Gastrocnemius medialis (tissue), 4 donors: ENCODE data around the gene DDIT3. TPM values are rescaled to one million over a fixed set of nuclear protein-coding genes. Genes with fewer than 3 reads are reported as not detected.

Experiments
- ATAC-seq, 2 donors: fragments of 150-250 bp; one replicate each; pipeline ENCODE4 v1.9.1; 2016
- DNase-seq, 2 donors: peaks; one replicate each; pipeline ENCODE4 v3.0.0-alpha.2; 2019
- H3K27ac ChIP-seq, 4 donors: fragments of 200-600 bp; sonication (generic); 1 replicate in 1 of 4; 2 replicates in 3 of 4; pipeline ENCODE4 v1.5.1; 2016 to 2018; ENCODE audit warnings: mild to moderate bottlenecking in 2 of 4, moderate library complexity in 1 of 4
- H3K27me3 ChIP-seq, 3 donors: fragments of 200-600 bp; sonication (generic) in 2 of 3; 1 replicate in 1 of 3; 2 replicates in 2 of 3; pipeline versions ENCODE4 v1.5.1 to v1.6.0; 2016 to 2019; ENCODE audit warnings: mild to moderate bottlenecking in 1 of 3, moderate library complexity in 1 of 3
- H3K36me3 ChIP-seq, 2 donors: fragments of 200-600 bp; sonication (generic) in 1 of 2; one replicate each; pipeline ENCODE4 v1.5.1; 2017 to 2018
- H3K4me1 ChIP-seq, 2 donors: fragments of 200-600 bp; sonication (generic) in 1 of 2; one replicate each; pipeline ENCODE4 v1.5.1; 2016 to 2017; ENCODE audit warnings: mild to moderate bottlenecking in 2 of 2
- H3K4me3 ChIP-seq, 4 donors: fragments of 200-600 bp; sonication (generic) in 3 of 4; 1 replicate in 1 of 4; 2 replicates in 3 of 4; pipeline ENCODE4 v1.5.1; 2016 to 2019; ENCODE audit warnings: mild to moderate bottlenecking in 2 of 4
- H3K9me3 ChIP-seq, 3 donors: fragments of 200-600 bp; sonication (generic) in 2 of 3; 1 replicate in 1 of 3; 2 replicates in 2 of 3; pipeline ENCODE4 v1.5.1; 2016 to 2019
- POLR2A ChIP-seq, 2 donors: fragments of 450-650 bp; IDR thresholded peaks; one replicate each; pipeline ENCODE4 v1.6.1; 2017; ENCODE audit warnings: antibody characterized with exemption in 2 of 2, mild to moderate bottlenecking in 2 of 2, moderate library complexity in 2 of 2
- in situ Hi-C, 4 donors: fragments of 200-750 bp; cut with MboI; loops; one replicate each; pipeline versions ENCODE4 v1.15.0 to v1.8.0; 2017; ENCODE audit warnings: low sequenced_read_pairs in 4 of 4
- intact Hi-C: fragments of 100-400 bp; cut with DNase I; formaldehyde crosslinking; loops from one replicate; pipeline ENCODE4 v1.15.1; 2023; ENCODE audit warnings: low total_unique reads
- microRNA counts, 2 donors: library from miRNA; unstranded; fragments of <30 nt; microRNA quantifications; one replicate each; lab custom pipeline; 2016
- microRNA-seq, 2 donors: library from miRNA; unstranded; fragments of <30 nt; microRNA quantifications; one replicate each; pipeline ENCODE4, GENCODE V29; 2016; ENCODE audit warnings: borderline replicate concordance in 2 of 2
- total RNA-seq, 4 donors: library from RNA; depleted of rRNA; stranded (reverse); fragments of >200 nt; gene quantifications; one replicate each; pipeline versions ENCODE4 v1.1.0 to v1.2.3, GENCODE V29; 2016
- TF ChIP-seq, protein P1 (sequence below), 5 experiments: fragments of 450-650 bp in 3 of 5; fragments of 200-600 bp in 2 of 5; sonication (generic) in 2 of 5; IDR thresholded peaks in 4 of 5; conservative IDR thresholded peaks in 1 of 5; 1 replicate in 4 of 5; 2 replicates in 1 of 5; pipeline ENCODE4 v1.5.1; 2016 to 2019; ENCODE audit warnings: antibody characterized with exemption in 5 of 5, mild to moderate bottlenecking in 3 of 5, moderate library complexity in 3 of 5

DDIT3 gene
- total RNA-seq, 4 donors from 2014 or later, result 11.8 to 46.4 (median 17.1) TPM

GRCh38 chr12:57470286-57470969 lies 49.9 kb downstream of the DDIT3 start:
- in situ Hi-C loops (no loop called here), intact Hi-C loops (no loop called here)

DNA sequence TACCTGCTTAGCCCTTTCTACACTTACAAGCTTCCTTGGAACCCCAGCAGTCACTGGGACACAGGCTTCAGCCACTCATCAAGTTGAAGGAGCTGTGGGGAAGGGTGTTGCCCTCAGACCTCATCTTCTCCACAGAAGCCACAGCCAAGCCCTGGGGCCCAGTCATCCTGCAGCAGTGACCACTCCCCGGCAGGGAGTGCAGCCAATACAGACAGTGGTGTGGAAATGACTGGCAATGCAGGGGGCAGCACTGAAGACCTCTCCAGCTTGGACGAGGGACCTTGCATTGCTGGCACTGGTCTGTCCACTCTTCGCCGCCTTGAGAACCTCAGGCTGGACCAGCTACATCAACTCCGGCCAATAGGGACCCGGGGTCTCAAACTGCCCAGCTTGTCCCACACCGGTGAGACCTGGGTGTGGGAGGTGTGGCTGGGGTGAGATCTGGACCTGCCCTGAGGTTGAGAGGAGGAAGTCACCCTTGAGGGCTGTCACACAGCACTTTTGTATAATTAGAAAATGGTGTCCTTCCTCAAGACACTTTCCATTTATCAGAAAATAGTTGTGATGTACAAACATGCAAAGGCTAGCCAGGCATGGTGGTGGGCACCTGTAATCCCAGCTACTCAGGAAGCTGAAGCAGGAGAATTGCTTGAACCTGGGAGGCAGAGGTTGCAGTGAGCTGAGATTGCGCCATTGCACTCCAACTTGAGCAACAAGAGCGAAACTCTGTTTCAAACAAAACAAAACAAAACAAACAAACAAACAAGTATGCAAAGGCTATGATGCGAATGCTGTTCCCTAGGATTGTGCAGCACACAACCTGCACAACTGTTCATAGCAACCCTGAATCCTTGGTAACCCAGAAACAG lies 50.8 kb downstream of the DDIT3 start:
- H3K4me1 ChIP-seq, result no peaks in the 10 kb centered on the region
- H3K4me3 ChIP-seq, result no peak overlapping the region
- peaks cover 12 to 23% (median 20%) of the 10 kb centered on the region in 3 donors for H3K27me3 ChIP-seq
- DNase-seq (no peak), ATAC-seq (no peak)
- intact Hi-C loops (no loop called here), in situ Hi-C loops (no loop called here)
- no peak overlapping the region for H3K27ac ChIP-seq
- H3K36me3 ChIP-seq, result no peaks in the 10 kb centered on the region
- TF ChIP-seq, protein P1, sequence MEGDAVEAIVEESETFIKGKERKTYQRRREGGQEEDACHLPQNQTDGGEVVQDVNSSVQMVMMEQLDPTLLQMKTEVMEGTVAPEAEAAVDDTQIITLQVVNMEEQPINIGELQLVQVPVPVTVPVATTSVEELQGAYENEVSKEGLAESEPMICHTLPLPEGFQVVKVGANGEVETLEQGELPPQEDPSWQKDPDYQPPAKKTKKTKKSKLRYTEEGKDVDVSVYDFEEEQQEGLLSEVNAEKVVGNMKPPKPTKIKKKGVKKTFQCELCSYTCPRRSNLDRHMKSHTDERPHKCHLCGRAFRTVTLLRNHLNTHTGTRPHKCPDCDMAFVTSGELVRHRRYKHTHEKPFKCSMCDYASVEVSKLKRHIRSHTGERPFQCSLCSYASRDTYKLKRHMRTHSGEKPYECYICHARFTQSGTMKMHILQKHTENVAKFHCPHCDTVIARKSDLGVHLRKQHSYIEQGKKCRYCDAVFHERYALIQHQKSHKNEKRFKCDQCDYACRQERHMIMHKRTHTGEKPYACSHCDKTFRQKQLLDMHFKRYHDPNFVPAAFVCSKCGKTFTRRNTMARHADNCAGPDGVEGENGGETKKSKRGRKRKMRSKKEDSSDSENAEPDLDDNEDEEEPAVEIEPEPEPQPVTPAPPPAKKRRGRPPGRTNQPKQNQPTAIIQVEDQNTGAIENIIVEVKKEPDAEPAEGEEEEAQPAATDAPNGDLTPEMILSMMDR (IDR thresholded peaks at IDR 0.05 in 4 of 5, conservative IDR thresholded peaks at IDR 0.05 in 1 of 5), result no peak
- no peaks in the 10 kb centered on the region for H3K9me3 ChIP-seq

More at GRCh38 chr12:57470286-57470969, 49.9 kb downstream of the DDIT3 start:
- Histone ChIP-seq H3K4me3 (no peak overlapping the region), H3K27me3 (peaks cover 20 to 31% (median 29%) of the 10 kb centered on the region in 3 donors), H3K4me1 (peaks cover 5% of the 10 kb centered on the region in 2 donors), H3K9me3 (no peaks in the 10 kb centered on the region), H3K36me3 (no peaks in the 10 kb centered on the region), H3K27ac (no peak overlapping the region)
- no peak for DNase-seq
- TF ChIP-seq, protein P1 (IDR thresholded peaks at IDR 0.05 in 4 of 5, conservative IDR thresholded peaks at IDR 0.05 in 1 of 5), result no peak
- TF ChIP-seq POLR2A (IDR thresholded peaks at IDR 0.05), result no peak
- no peak for ATAC-seq

GRCh38 chr12:57467915-57468314 lies 52.4 kb downstream of the DDIT3 start:
- no peak overlapping the region for H3K4me3 ChIP-seq
- H3K27me3 ChIP-seq, result peaks cover 0 to 11% (median 9%) of the 10 kb centered on the region in 3 donors
- no peak for TF ChIP-seq POLR2A (IDR thresholded peaks at IDR 0.05)
- TF ChIP-seq, protein P1 (IDR thresholded peaks at IDR 0.05 in 4 of 5, conservative IDR thresholded peaks at IDR 0.05 in 1 of 5), result no peak
- DNase-seq (no peak), ATAC-seq (no peak)
- H3K9me3 ChIP-seq, result no peaks in the 10 kb centered on the region
- in situ Hi-C loops (no loop called here), intact Hi-C loops (no loop called here)
- peaks cover 0 to under 1% of the 10 kb centered on the region in 2 donors for H3K4me1 ChIP-seq
- no peak overlapping the region for H3K27ac ChIP-seq
- no peaks in the 10 kb centered on the region for H3K36me3 ChIP-seq

- H3K4me1 ChIP-seq, result peaks cover 3 to 6% of the 10 kb centered on the region in 2 donors
- TF ChIP-seq, protein P1 (IDR thresholded peaks at IDR 0.05 in 4 of 5, conservative IDR thresholded peaks at IDR 0.05 in 1 of 5), result no peak
- TF ChIP-seq POLR2A (IDR thresholded peaks at IDR 0.05), result no peak
- no peak overlapping the region for H3K27ac ChIP-seq
- in situ Hi-C loops (no loop called here), intact Hi-C loops (no loop called here)
- ATAC-seq (no peak), DNase-seq (no peak)
- H3K36me3 ChIP-seq, result no peaks in the 10 kb centered on the region
- peaks cover 0 to 9% (median 8%) of the 10 kb centered on the region in 3 donors for H3K27me3 ChIP-seq
- no peaks in the 10 kb centered on the region for H3K9me3 ChIP-seq
- no peak overlapping the region for H3K4me3 ChIP-seq
Observed at GRCh38 chr12:57467212-57467874, 53.0 kb downstream of the DDIT3 start.

MicroRNAs encoded within 50 kb of the gene (microRNA counts, 767-probe panel; counts per million panel counts)
- 356 to 448 counts per million in 2 donors for microRNA hsa-miR-616-3p (lab: Ali Mortazavi, UCI)

Small RNAs within 50 kb of the gene (microRNA-seq; reads per million reads assigned to microRNA genes)
- gene MIR616 (0.85 to 4.7 reads per million in 2 donors), gene MIR6758 (0 reads per million in 2 donors)

Other genes starting within 250 kb of the DDIT3 start
- gene R3HDM2, start 89.5 kb downstream of the DDIT3 start, total RNA-seq, result 10 to 100 TPM; 24.1 to 27.1 (median 25.6) TPM
- under 1 TPM in 2 of 4 donors, not detected in 2; 0.20 to 0.35 TPM for gene INHBC, start 85.7 kb downstream of the DDIT3 start, total RNA-seq
- gene INHBE, start 65.2 kb downstream of the DDIT3 start, total RNA-seq, result 1 to 10 TPM in 2 of 4 donors, not detected in 2; 1.5 to 2.2 TPM
- gene GLI1, start 60.7 kb downstream of the DDIT3 start, total RNA-seq, result 1 to 10 TPM in 1 of 4 donors, not detected in 3; 1.0 TPM
- 1 to 10 TPM; 2.7 to 5.1 (median 4.7) TPM for gene ARHGAP9, start 40.6 kb downstream of the DDIT3 start, total RNA-seq
- 10 to 100 TPM; 37.7 to 81.1 (median 42.0) TPM for gene MARS1, start 32.4 kb downstream of the DDIT3 start, total RNA-seq
- gene MBD6, start 2.3 kb upstream of the DDIT3 start, total RNA-seq, result 10 to 100 TPM in 3 of 4 donors, 1 to 10 TPM in 1; 5.5 to 20.3 (median 12.9) TPM
- 100 to 1,000 TPM; 147 to 265 (median 177) TPM for gene DCTN2, start 26.7 kb upstream of the DDIT3 start, total RNA-seq
- gene KIF5A, start 29.5 kb upstream of the DDIT3 start, total RNA-seq, result under 1 TPM in 2 of 4 donors, not detected in 2; 0.09 to 0.36 TPM
- gene PIP4K2C, start 70.7 kb upstream of the DDIT3 start, total RNA-seq, result 10 to 100 TPM; 11.2 to 22.0 (median 14.6) TPM
- 10 to 100 TPM in 1 of 4 donors, 1 to 10 TPM in 3; 3.5 to 13.8 (median 6.8) TPM for gene DTX3, start 84.3 kb upstream of the DDIT3 start, total RNA-seq
- gene ARHGEF25, start 90.9 kb upstream of the DDIT3 start, total RNA-seq, result 1 to 10 TPM; 1.9 to 3.3 (median 2.4) TPM
- gene B4GALNT1, start 112.7 kb upstream of the DDIT3 start, total RNA-seq, result 10 to 100 TPM; 13.2 to 25.5 (median 16.6) TPM
- gene OS9, start 173.6 kb upstream of the DDIT3 start, total RNA-seq, result 100 to 1,000 TPM in 3 of 4 donors, 10 to 100 TPM in 1; 77.0 to 152 (median 106) TPM
- gene AGAP2, start 218.2 kb upstream of the DDIT3 start, total RNA-seq, result 1 to 10 TPM; 1.8 to 5.4 (median 3.7) TPM
- gene TSPAN31, start 224.5 kb upstream of the DDIT3 start, total RNA-seq, result 10 to 100 TPM; 25.5 to 58.9 (median 32.2) TPM
- 10 to 100 TPM; 39.7 to 55.5 (median 47.4) TPM for gene CDK4, start 231.8 kb upstream of the DDIT3 start, total RNA-seq
- 10 to 100 TPM in 1 of 4 donors, 1 to 10 TPM in 3; 4.8 to 11.3 (median 7.9) TPM for gene MARCHF9, start 234.6 kb upstream of the DDIT3 start, total RNA-seq
- gene CYP27B1, start 246.6 kb upstream of the DDIT3 start, total RNA-seq, result not detected